Mesenteric fat pad (tissue), 1 donor: Measurements from ENCODE around the gene KLHDC9. TPM values are rescaled to one million over a fixed set of nuclear protein-coding genes. Genes with fewer than 3 reads are reported as not detected.

Source experiments
- DNase-seq: peaks from one replicate; pipeline ENCODE4 v3.0.0-alpha.2; 2020; ENCODE audit warnings: low spot score
- total RNA-seq: library from RNA; stranded (reverse); fragmentation: NEBNext Ultra II Directional; extraction: Animal tissue kit (Norgen Biotek cat#: 25700); gene quantifications from one replicate; pipeline ENCODE4 v1.2.1, GENCODE V29; 2021
- donor health status: DM: yes; HTN: yes; CAD: no.

KLHDC9 gene
- total RNA-seq, 1 donor from 2014 or later: not detected

- DNase-seq: no peak
Measured at GRCh38 chr1:161131523-161132409, 33.6 kb downstream of the KLHDC9 start.

GRCh38 chr1:161132410-161133219 is 34.5 kb downstream of the KLHDC9 start, which contains the start of gene DEDD:
Gene DEDD (minus strand): TSS chr1:161132667. CDS start chr1:161124462, 8,205 bp downstream.
- DNase-seq: peak; percentile 97

GRCh38 chr1:161133220-161133740 is 35.1 kb downstream of the KLHDC9 start:
- no peak for DNase-seq

GRCh38 chr1:161137881-161138280 is 39.7 kb downstream of the KLHDC9 start:
- no peak for DNase-seq

GRCh38 chr1:161138431-161138830 is 40.3 kb downstream of the KLHDC9 start:
- DNase-seq: no peak

GRCh38 chr1:161139766-161140165 is 41.6 kb downstream of the KLHDC9 start:
- DNase-seq: no peak

GRCh38 chr1:161140755-161141400 is 42.7 kb downstream of the KLHDC9 start:
- DNase-seq: no peak

- no peak for DNase-seq
Measured at GRCh38 chr1:161145832-161146231, 47.7 kb downstream of the KLHDC9 start.

Other genes with a start within 250 kb of the KLHDC9 start
- 0.39 TPM for gene CD244, start 235.5 kb upstream of the KLHDC9 start, total RNA-seq
- gene ITLN1, start 213.2 kb upstream of the KLHDC9 start, total RNA-seq: 0.48 TPM
- not detected for gene ITLN2, start 143.6 kb upstream of the KLHDC9 start, total RNA-seq
- gene F11R, start 77.2 kb upstream of the KLHDC9 start, total RNA-seq: 55.5 TPM
- gene TSTD1, start 59.4 kb upstream of the KLHDC9 start, total RNA-seq: 11.0 TPM
- gene USF1, start 52.4 kb upstream of the KLHDC9 start, total RNA-seq: 57.9 TPM
- gene ARHGAP30, start 28.5 kb upstream of the KLHDC9 start, total RNA-seq: 26.0 TPM
- gene NECTIN4, start 8.8 kb upstream of the KLHDC9 start, total RNA-seq: not detected
- gene PFDN2, start 19.7 kb downstream of the KLHDC9 start, total RNA-seq: 66.9 TPM
- gene NIT1, start 19.7 kb downstream of the KLHDC9 start, total RNA-seq: 32.7 TPM
- 61.9 TPM for gene DEDD, start 34.3 kb downstream of the KLHDC9 start, total RNA-seq
- 75.5 TPM for gene UFC1, start 55.6 kb downstream of the KLHDC9 start, total RNA-seq
- 16.5 TPM for gene USP21, start 61.1 kb downstream of the KLHDC9 start, total RNA-seq
- 19.4 TPM for gene PPOX, start 68.1 kb downstream of the KLHDC9 start, total RNA-seq
- gene B4GALT3, start 79.1 kb downstream of the KLHDC9 start, total RNA-seq: 32.1 TPM
- gene ADAMTS4, start 100.7 kb downstream of the KLHDC9 start, total RNA-seq: 438 TPM
- gene NDUFS2, start 104.0 kb downstream of the KLHDC9 start, total RNA-seq: 96.1 TPM
- gene FCER1G, start 116.9 kb downstream of the KLHDC9 start, total RNA-seq: 176 TPM
- gene APOA2, start 125.3 kb downstream of the KLHDC9 start, total RNA-seq: not detected
- 18.5 TPM for gene TOMM40L, start 127.7 kb downstream of the KLHDC9 start, total RNA-seq
- not detected for gene NR1I3, start 139.8 kb downstream of the KLHDC9 start, total RNA-seq
- gene PCP4L1, start 160.4 kb downstream of the KLHDC9 start, total RNA-seq: 0.22 TPM
- gene MPZ, start 211.6 kb downstream of the KLHDC9 start, total RNA-seq: 5.5 TPM
- 201 TPM for gene SDHC, start 216.0 kb downstream of the KLHDC9 start, total RNA-seq